ENCODE results near the gene SEC62.

GRCh38 chr3:170016057-170016456 is 49.5 kb downstream of the SEC62 start:
- TF ChIP-seq, protein P1, sequence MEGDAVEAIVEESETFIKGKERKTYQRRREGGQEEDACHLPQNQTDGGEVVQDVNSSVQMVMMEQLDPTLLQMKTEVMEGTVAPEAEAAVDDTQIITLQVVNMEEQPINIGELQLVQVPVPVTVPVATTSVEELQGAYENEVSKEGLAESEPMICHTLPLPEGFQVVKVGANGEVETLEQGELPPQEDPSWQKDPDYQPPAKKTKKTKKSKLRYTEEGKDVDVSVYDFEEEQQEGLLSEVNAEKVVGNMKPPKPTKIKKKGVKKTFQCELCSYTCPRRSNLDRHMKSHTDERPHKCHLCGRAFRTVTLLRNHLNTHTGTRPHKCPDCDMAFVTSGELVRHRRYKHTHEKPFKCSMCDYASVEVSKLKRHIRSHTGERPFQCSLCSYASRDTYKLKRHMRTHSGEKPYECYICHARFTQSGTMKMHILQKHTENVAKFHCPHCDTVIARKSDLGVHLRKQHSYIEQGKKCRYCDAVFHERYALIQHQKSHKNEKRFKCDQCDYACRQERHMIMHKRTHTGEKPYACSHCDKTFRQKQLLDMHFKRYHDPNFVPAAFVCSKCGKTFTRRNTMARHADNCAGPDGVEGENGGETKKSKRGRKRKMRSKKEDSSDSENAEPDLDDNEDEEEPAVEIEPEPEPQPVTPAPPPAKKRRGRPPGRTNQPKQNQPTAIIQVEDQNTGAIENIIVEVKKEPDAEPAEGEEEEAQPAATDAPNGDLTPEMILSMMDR (IDR thresholded peaks at IDR 0.05): no peak
- no peak for TF ChIP-seq POLR2A (IDR thresholded peaks at IDR 0.05)
